ENCODE data around the gene AAR2. TPM values are rescaled to one million over a fixed set of nuclear protein-coding genes. Genes with fewer than 3 reads are reported as not detected.

Gene AAR2
- total RNA-seq, 1 donor from 2014 or later, result 27.7 TPM

DNA sequence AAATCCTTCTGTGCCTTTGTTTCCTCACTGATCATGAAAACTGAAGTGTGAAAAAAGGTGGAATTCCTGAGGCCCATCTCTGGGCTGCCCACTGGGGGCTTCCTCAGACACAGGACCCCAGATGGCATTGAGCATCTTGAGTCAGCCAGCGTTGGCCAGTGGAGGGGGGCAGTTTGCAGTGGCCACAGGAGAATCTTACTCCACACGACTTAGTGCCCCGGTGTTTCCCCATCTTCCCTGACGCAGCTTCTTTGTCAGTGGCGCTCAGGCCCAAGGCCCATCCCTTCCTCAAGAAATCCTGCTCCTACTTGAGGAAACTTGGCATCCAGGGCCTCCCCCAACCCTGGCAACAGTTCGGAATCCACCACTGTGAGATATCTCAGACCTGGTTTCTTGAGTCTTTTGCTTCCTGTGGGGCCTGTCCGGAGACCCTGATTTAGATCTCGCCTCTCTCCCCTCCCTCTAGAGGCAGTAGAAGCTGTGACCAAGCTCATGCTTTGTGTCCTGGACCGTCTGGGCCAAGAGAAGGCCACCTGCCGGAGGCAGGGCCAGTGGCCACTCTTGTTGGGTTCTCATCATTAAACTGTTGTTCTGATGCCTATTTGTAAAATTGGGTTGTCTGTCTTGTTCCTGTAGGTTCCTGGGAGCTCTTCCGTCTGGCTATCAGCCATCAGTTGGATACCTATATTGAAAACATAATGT, 49.6 kb downstream of the AAR2 start:
- DNase-seq (ENCODE audit: low spot score, unreplicated experiment), result no peak
- H3K27ac Mint-ChIP-seq, result no peak overlapping the region
- TF ChIP-seq, protein P1, sequence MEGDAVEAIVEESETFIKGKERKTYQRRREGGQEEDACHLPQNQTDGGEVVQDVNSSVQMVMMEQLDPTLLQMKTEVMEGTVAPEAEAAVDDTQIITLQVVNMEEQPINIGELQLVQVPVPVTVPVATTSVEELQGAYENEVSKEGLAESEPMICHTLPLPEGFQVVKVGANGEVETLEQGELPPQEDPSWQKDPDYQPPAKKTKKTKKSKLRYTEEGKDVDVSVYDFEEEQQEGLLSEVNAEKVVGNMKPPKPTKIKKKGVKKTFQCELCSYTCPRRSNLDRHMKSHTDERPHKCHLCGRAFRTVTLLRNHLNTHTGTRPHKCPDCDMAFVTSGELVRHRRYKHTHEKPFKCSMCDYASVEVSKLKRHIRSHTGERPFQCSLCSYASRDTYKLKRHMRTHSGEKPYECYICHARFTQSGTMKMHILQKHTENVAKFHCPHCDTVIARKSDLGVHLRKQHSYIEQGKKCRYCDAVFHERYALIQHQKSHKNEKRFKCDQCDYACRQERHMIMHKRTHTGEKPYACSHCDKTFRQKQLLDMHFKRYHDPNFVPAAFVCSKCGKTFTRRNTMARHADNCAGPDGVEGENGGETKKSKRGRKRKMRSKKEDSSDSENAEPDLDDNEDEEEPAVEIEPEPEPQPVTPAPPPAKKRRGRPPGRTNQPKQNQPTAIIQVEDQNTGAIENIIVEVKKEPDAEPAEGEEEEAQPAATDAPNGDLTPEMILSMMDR (IDR thresholded peaks at IDR 0.05; ENCODE audit: unreplicated experiment), result no peak
- H3K4me1 Mint-ChIP-seq (ENCODE audit: low read depth), result no peaks in the 10 kb centered on the region
- no peaks in the 10 kb centered on the region for H3K36me3 Mint-ChIP-seq (ENCODE audit: insufficient read depth)
- H3K9me3 Mint-ChIP-seq (ENCODE audit: low read depth), result peaks cover 10% of the 10 kb centered on the region
- H3K27me3 Mint-ChIP-seq, result peaks cover 39% of the 10 kb centered on the region
- no peak overlapping the region for H3K4me3 Mint-ChIP-seq (ENCODE audit: low read depth)

DNA sequence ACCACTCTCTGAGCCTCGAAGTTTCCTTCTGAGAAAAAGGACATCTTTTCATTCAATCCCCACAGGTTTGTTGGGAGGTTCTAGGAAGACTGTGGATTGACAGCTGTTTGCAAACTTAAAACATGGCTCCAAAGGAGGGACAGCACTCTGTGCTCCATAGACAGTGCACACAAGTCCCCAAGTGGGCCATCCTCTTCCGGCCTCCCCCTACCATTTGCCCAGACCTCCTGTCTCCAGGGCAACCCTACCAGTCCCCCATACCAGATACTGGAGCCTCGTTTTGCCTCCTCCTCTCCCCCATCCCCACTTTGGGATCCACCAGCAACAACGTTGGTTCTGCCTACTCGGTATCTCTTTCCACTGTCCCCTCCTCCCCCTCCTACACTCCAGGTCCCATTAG, 61.4 kb downstream of the AAR2 start:
- Mint-ChIP-seq H3K27ac (no peak overlapping the region), H3K9me3 (ENCODE audit: low read depth) (no peaks in the 10 kb centered on the region), H3K4me3 (ENCODE audit: low read depth) (no peak overlapping the region), H3K36me3 (ENCODE audit: insufficient read depth) (no peaks in the 10 kb centered on the region), H3K4me1 (ENCODE audit: low read depth) (no peaks in the 10 kb centered on the region), H3K27me3 (peaks cover 61% of the 10 kb centered on the region)
- TF ChIP-seq, protein P1 (IDR thresholded peaks at IDR 0.05; ENCODE audit: unreplicated experiment), result no peak
- DNase-seq (ENCODE audit: low spot score, unreplicated experiment), result no peak

DNA sequence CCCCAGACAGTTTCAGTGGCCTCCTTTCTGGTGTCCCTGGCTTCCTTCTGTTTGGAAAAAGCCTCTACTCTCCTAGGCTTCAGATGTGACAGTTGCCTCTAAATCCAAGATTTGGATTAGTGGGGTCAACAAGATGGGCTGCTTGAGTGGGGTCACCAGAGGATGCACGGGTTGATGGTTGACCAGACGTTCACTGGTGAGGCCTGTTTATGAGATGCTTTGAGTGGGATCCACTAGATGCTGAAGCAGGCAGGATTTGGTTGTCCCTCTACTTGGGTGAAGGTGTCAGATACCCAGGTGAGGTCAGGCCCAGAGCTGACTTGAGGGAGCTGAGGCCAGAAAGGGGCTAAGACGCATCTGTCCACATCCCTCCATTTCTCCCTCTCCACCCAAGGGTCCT, 61.8 kb downstream of the AAR2 start:
- H3K27me3 Mint-ChIP-seq, result peaks cover 66% of the 10 kb centered on the region
- H3K4me1 Mint-ChIP-seq (ENCODE audit: low read depth), result no peaks in the 10 kb centered on the region
- H3K9me3 Mint-ChIP-seq (ENCODE audit: low read depth), result no peaks in the 10 kb centered on the region
- no peak overlapping the region for H3K27ac Mint-ChIP-seq
- H3K36me3 Mint-ChIP-seq (ENCODE audit: insufficient read depth), result no peaks in the 10 kb centered on the region
- TF ChIP-seq, protein P1 (IDR thresholded peaks at IDR 0.05; ENCODE audit: unreplicated experiment), result no peak
- H3K4me3 Mint-ChIP-seq (ENCODE audit: low read depth), result no peak overlapping the region
- DNase-seq (ENCODE audit: low spot score, unreplicated experiment), result no peak

DNA sequence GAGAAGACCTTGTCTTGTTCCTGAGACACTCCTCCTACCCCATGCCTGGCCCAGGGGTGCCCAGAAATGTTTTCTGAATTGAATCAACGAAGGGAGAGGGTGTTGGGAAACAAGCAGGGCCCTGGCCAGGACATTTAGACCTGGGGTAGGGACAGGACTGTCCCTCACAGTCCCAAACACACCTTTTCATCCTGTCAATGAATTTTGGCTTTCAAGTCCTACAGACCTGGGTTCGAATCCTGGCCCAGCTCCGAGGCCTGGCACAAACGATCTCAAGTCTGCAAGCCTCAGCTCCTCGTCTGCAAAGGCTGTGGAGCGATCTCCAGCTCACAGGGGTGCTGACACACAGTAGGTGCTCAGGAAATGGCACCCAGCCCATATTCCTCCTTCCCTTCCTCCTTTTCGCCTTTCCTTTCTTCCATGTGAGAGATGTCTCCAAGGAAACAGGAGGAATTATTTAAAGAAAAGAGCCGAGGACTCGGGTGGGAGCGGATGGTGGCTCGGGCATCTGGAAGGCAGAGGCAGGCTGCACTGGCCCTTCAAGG, 62.6 kb downstream of the AAR2 start:
- no peak for DNase-seq (ENCODE audit: low spot score, unreplicated experiment)
- H3K9me3 Mint-ChIP-seq (ENCODE audit: low read depth), result no peaks in the 10 kb centered on the region
- no peaks in the 10 kb centered on the region for H3K36me3 Mint-ChIP-seq (ENCODE audit: insufficient read depth)
- no peaks in the 10 kb centered on the region for H3K4me1 Mint-ChIP-seq (ENCODE audit: low read depth)
- H3K4me3 Mint-ChIP-seq (ENCODE audit: low read depth), result no peak overlapping the region
- TF ChIP-seq, protein P1 (IDR thresholded peaks at IDR 0.05; ENCODE audit: unreplicated experiment), result no peak
- H3K27ac Mint-ChIP-seq, result no peak overlapping the region
- peaks cover 74% of the 10 kb centered on the region for H3K27me3 Mint-ChIP-seq

DNA sequence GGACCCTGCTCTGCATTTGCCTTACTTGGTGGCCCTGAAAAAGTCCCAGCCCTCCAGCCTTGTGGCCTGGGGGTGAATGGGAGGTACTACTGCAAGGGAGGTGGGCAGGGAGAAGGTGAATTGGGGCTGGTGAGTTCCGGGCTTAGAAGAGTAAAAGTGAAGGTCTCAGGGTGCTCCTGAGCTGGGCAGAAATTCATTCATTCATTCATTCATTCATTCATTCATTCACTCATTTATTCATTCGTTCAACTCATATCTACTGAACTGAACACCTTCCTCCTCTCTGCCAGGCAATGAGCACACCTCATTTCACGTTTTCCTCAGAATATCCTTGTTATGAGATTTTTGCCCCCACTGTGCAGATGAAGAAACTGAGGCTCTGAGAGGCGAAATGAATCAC, 63.2 kb downstream of the AAR2 start:
- H3K27me3 Mint-ChIP-seq, result peaks cover 79% of the 10 kb centered on the region
- H3K9me3 Mint-ChIP-seq (ENCODE audit: low read depth), result no peaks in the 10 kb centered on the region
- H3K27ac Mint-ChIP-seq, result no peak overlapping the region
- H3K4me3 Mint-ChIP-seq (ENCODE audit: low read depth), result no peak overlapping the region
- no peaks in the 10 kb centered on the region for H3K4me1 Mint-ChIP-seq (ENCODE audit: low read depth)
- DNase-seq (ENCODE audit: low spot score, unreplicated experiment), result no peak
- TF ChIP-seq, protein P1 (IDR thresholded peaks at IDR 0.05; ENCODE audit: unreplicated experiment), result no peak
- H3K36me3 Mint-ChIP-seq (ENCODE audit: insufficient read depth), result no peaks in the 10 kb centered on the region
